Neural progenitor cell (in vitro differentiated cells): ENCODE measurements around the gene PIGR. TPM values are rescaled to one million over a fixed set of nuclear protein-coding genes. Genes with fewer than 3 reads are reported as not detected.

ENCODE experiments used
- DNase-seq: peaks from one replicate; pipeline ENCODE4 v3.0.0-alpha.2; 2016; ENCODE audit warnings: low spot score
- H2AFZ ChIP-seq: fragments of 200-600 bp; sonication (generic); replicated peaks from 2 replicates; pipeline ENCODE4 v1.6.1; 2016; ENCODE audit warnings: antibody characterized with exemption
- H3F3A ChIP-seq: fragments of 200-600 bp; sonication (generic); 2 replicates; pipeline ENCODE4 v1.6.1; 2016; ENCODE audit warnings: antibody characterized with exemption, low read depth
- H3K27ac ChIP-seq: fragments of 200-600 bp; sonication (generic); 2 replicates; pipeline ENCODE4 v1.5.1; 2016; ENCODE audit warnings: mild to moderate bottlenecking
- H3K27me3 ChIP-seq: fragments of 200-600 bp; sonication (generic); 2 replicates; pipeline ENCODE4 v1.6.1; 2016; ENCODE audit warnings: mild to moderate bottlenecking, moderate library complexity
- H3K36me3 ChIP-seq: fragments of 200-600 bp; sonication (generic); 2 replicates; pipeline ENCODE4 v1.5.1; 2016
- H3K4me1 ChIP-seq: fragments of 200-600 bp; sonication (generic); 2 replicates; pipeline ENCODE4 v1.6.1; 2016; ENCODE audit warnings: mixed run types
- H3K4me2 ChIP-seq: fragments of 200-600 bp; sonication (generic); 2 replicates; pipeline ENCODE4 v1.6.1; 2016
- H3K4me3 ChIP-seq: fragments of 200-600 bp; sonication (generic); 2 replicates; pipeline ENCODE4 v1.5.1; 2016
- H3K79me2 ChIP-seq: fragments of 200-600 bp; sonication (generic); 2 replicates; pipeline ENCODE4 v1.6.1; 2016; ENCODE audit warnings: low read depth
- H3K9ac ChIP-seq: fragments of 200-600 bp; sonication (generic); 2 replicates; pipeline ENCODE4 v1.6.1; 2016
- H3K9me3 ChIP-seq: fragments of 200-600 bp; sonication (generic); 2 replicates; pipeline ENCODE4 v1.5.1; 2016; ENCODE audit warnings: low read depth
- H4K20me1 ChIP-seq: fragments of 200-600 bp; sonication (generic); 2 replicates; pipeline ENCODE4 v1.6.1; 2016; ENCODE audit warnings: low read depth
- H3K27ac Mint-ChIP-seq: 3 replicates; pipeline ENCODE4 v1.8.0; 2021; ENCODE audit warnings: mixed read lengths
- H3K27me3 Mint-ChIP-seq: 2 replicates; pipeline ENCODE4 v1.8.0; 2022; ENCODE audit warnings: low read depth, mild to moderate bottlenecking, inconsistent platforms, moderate library complexity, mixed read lengths; ENCODE audit not compliant: insufficient read depth
- H3K36me3 Mint-ChIP-seq: 3 replicates; pipeline ENCODE4 v1.8.0; 2021; ENCODE audit warnings: mixed read lengths
- H3K4me1 Mint-ChIP-seq: 3 replicates; pipeline ENCODE4 v1.8.0; 2021; ENCODE audit warnings: mixed read lengths
- H3K4me3 Mint-ChIP-seq: 3 replicates; pipeline ENCODE4 v1.8.0; 2021; ENCODE audit warnings: mild to moderate bottlenecking, moderate library complexity, mixed read lengths
- H3K9me3 Mint-ChIP-seq: 3 replicates; pipeline ENCODE4 v1.8.0; 2020; ENCODE audit warnings: mixed read lengths
- CTCF ChIP-seq: fragments of 200-600 bp; sonication (generic); IDR thresholded peaks from 2 replicates; pipeline ENCODE4 v1.5.1; 2017; ENCODE audit warnings: antibody characterized with exemption, mild to moderate bottlenecking
- EZH2 ChIP-seq: fragments of 200-600 bp; sonication (generic); IDR thresholded peaks from 2 replicates; pipeline ENCODE4 v1.6.1; 2017; ENCODE audit warnings: antibody characterized with exemption, mild to moderate bottlenecking, moderate library complexity
- EZH2phosphoT487 ChIP-seq: fragments of 200-600 bp; sonication (generic); IDR thresholded peaks from 2 replicates; pipeline ENCODE4 v1.6.1; 2017; ENCODE audit warnings: antibody characterized with exemption
- total RNA-seq: library from RNA; depleted of rRNA; stranded (reverse); fragments of >200 nt; gene quantifications from 2 replicates; pipeline ENCODE4 v1.2.3, GENCODE V29; 2015; ENCODE audit warnings: low replicate concordance

PIGR gene
- total RNA-seq, 1 donor from 2014 or later, result not detected

GRCh38 chr1:206975306-206975705, 29.0 kb upstream of the PIGR start:
- no peaks in the 10 kb centered on the region for H3K4me1 Mint-ChIP-seq
- H3K27ac Mint-ChIP-seq, result no peak overlapping the region
- H3K79me2 ChIP-seq, result no peaks in the 10 kb centered on the region
- no peaks in the 10 kb centered on the region for H3K36me3 ChIP-seq
- no peak overlapping the region for H3K4me2 ChIP-seq
- H3F3A ChIP-seq, result no peaks in the 10 kb centered on the region
- H3K36me3 Mint-ChIP-seq, result no peaks in the 10 kb centered on the region
- DNase-seq, result no peak
- H3K27me3 Mint-ChIP-seq, result no peaks in the 10 kb centered on the region
- no peak overlapping the region for H3K4me3 Mint-ChIP-seq
- no peaks in the 10 kb centered on the region for H3K9me3 ChIP-seq
- H3K4me3 ChIP-seq, result no peak overlapping the region
- no peaks in the 10 kb centered on the region for H3K9me3 Mint-ChIP-seq
- H3K27me3 ChIP-seq, result no peaks in the 10 kb centered on the region
- no peak for TF ChIP-seq EZH2phosphoT487
- no peak overlapping the region for H3K27ac ChIP-seq
- no peaks in the 10 kb centered on the region for H4K20me1 ChIP-seq
- no peaks in the 10 kb centered on the region for H3K4me1 ChIP-seq
- H3K9ac ChIP-seq, result no peak overlapping the region
- no peak overlapping the region for H2AFZ ChIP-seq

- Histone ChIP-seq H3K9ac (no peak overlapping the region), H3K4me2 (no peak overlapping the region), H3K9me3 (no peaks in the 10 kb centered on the region), H3K4me3 (no peak overlapping the region), H4K20me1 (no peaks in the 10 kb centered on the region), H2AFZ (no peak overlapping the region), H3F3A (no peaks in the 10 kb centered on the region), H3K4me1 (no peaks in the 10 kb centered on the region), H3K27me3 (no peaks in the 10 kb centered on the region), H3K79me2 (no peaks in the 10 kb centered on the region), H3K36me3 (no peaks in the 10 kb centered on the region), H3K27ac (no peak overlapping the region)
- Mint-ChIP-seq H3K27ac (no peak overlapping the region), H3K4me3 (no peak overlapping the region), H3K4me1 (no peaks in the 10 kb centered on the region), H3K9me3 (no peaks in the 10 kb centered on the region), H3K36me3 (no peaks in the 10 kb centered on the region), H3K27me3 (no peaks in the 10 kb centered on the region)
- TF ChIP-seq EZH2phosphoT487, result no peak
- TF ChIP-seq CTCF, result no peak
- TF ChIP-seq EZH2, result no peak
- no peak for DNase-seq
Measured at GRCh38 chr1:206974140-206974539, 27.9 kb upstream of the PIGR start.

- no peak for DNase-seq
- TF ChIP-seq EZH2, result no peak
- TF ChIP-seq EZH2phosphoT487, result no peak
- no peak for TF ChIP-seq CTCF
- Mint-ChIP-seq H3K36me3 (no peaks in the 10 kb centered on the region), H3K27me3 (peaks cover under 1% of the 10 kb centered on the region), H3K4me1 (no peaks in the 10 kb centered on the region), H3K4me3 (no peak overlapping the region), H3K27ac (no peak overlapping the region), H3K9me3 (no peaks in the 10 kb centered on the region)
- Histone ChIP-seq H3K4me3 (no peak overlapping the region), H3K9ac (no peak overlapping the region), H3K4me2 (no peak overlapping the region), H3K79me2 (no peaks in the 10 kb centered on the region), H3K27ac (no peak overlapping the region), H2AFZ (no peak overlapping the region), H3K27me3 (no peaks in the 10 kb centered on the region), H3F3A (no peaks in the 10 kb centered on the region), H3K36me3 (no peaks in the 10 kb centered on the region), H3K4me1 (no peaks in the 10 kb centered on the region), H3K9me3 (no peaks in the 10 kb centered on the region), H4K20me1 (no peaks in the 10 kb centered on the region)
Measured at GRCh38 chr1:206972728-206973127, 26.5 kb upstream of the PIGR start.

- H3K36me3 Mint-ChIP-seq, result no peaks in the 10 kb centered on the region
- no peaks in the 10 kb centered on the region for H3K27me3 ChIP-seq
- H3K4me1 ChIP-seq, result no peaks in the 10 kb centered on the region
- no peaks in the 10 kb centered on the region for H3K79me2 ChIP-seq
- no peaks in the 10 kb centered on the region for H3K9me3 Mint-ChIP-seq
- TF ChIP-seq CTCF (no peak), EZH2phosphoT487 (no peak), EZH2 (no peak)
- no peak overlapping the region for H3K9ac ChIP-seq
- H3K4me2 ChIP-seq, result no peak overlapping the region
- no peaks in the 10 kb centered on the region for H3K36me3 ChIP-seq
- no peaks in the 10 kb centered on the region for H4K20me1 ChIP-seq
- H2AFZ ChIP-seq, result no peak overlapping the region
- H3K4me3 ChIP-seq, result no peak overlapping the region
- no peaks in the 10 kb centered on the region for H3F3A ChIP-seq
- no peak for DNase-seq
- H3K27ac Mint-ChIP-seq, result no peak overlapping the region
- H3K27me3 Mint-ChIP-seq, result peaks cover 3% of the 10 kb centered on the region
- H3K9me3 ChIP-seq, result no peaks in the 10 kb centered on the region
- no peak overlapping the region for H3K4me3 Mint-ChIP-seq
- no peaks in the 10 kb centered on the region for H3K4me1 Mint-ChIP-seq
- no peak overlapping the region for H3K27ac ChIP-seq
Measured at GRCh38 chr1:206971029-206971655, 24.9 kb upstream of the PIGR start.
